GDM1 (cell line): Measurements from ENCODE around the gene SDF4.

Experiments
- DNase-seq: peaks from one replicate; lab custom pipeline; 2025; lab: John Stamatoyannopoulos, UW

Gene SDF4

DNA sequence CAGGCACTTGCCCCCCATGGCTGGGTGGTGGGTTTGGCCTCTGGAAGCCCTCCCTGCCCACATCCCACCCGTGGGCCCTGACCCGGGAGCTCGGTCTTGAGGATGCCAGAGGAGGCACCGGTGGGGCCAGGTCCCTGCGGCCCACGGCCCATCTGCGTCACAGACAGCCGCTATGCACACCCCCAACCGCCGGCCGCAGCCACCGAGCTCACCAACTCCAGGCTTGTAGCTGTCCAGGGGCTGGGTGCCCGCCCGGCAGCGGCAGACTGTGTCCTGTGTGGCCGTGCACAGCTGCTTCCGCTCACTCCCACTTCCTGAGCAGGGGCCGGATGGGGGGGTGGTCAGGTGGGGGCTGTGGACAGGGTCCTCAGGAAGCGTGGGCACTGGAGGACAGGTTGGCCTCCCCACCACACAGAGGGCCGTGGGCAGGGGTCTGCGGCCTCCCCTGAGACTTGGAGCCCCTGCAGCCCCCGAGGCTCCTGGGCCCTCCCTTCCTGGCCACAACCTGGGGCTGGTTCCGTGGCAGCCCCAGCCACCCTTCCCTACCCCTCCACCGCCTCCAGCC lies 18.9 kb downstream of the SDF4 start:
- no peak for DNase-seq

GRCh38 chr1:1211541-1212441 lies 20.0 kb downstream of the SDF4 start:
- DNase-seq, result no peak

DNA sequence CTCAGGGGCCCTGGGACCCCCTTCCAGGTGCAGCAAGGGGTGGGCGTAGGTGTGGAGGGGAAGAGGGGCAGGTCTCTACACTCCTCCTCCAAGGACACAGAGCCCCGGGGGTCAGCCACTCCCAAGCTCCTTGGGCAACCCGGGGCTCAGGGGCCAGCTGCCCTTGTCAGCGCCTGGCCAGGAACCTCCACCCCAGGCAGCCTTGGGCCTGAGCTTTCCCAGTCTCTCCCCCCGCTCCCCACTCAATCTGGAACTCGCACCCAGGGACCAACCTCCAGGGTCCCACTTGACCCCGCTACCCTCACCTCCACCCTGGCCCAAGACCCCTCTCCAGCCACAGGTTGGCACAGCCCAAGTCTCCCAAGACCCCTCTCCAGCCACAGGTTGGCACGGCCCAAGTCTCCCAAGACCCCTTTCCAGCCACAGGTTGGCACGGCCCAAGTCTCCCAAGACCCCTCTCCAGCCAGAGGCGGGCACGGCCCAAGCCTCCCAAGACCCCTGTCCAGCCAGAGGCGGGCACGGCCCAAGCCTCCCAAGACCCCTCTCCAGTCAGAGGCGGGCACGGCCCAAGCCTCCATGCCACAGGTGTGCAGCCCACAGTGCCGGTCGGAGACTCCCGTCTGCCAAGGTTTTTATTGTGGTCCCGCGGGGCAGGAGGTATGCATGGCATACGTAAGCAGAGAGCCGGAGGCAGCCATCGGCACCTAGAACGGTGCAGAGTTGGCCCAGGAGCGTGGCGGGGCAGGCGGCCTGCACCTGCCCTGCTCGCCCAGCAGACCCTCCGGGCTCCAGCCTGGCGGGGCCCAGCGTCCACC lies 20.9 kb downstream of the SDF4 start:
- DNase-seq, result no peak

- peak; percentile 25 for DNase-seq
These were observed 22.9 kb downstream of the SDF4 start for GRCh38 chr1:1208713-1209433.

GRCh38 chr1:1207571-1207892 lies 24.3 kb downstream of the SDF4 start:
- no peak for DNase-seq

- DNase-seq, result no peak
These were observed 24.8 kb downstream of the SDF4 start for GRCh38 chr1:1206966-1207531.

GRCh38 chr1:1206376-1206965 lies 25.3 kb downstream of the SDF4 start, which contains the start of gene TNFRSF18:
Gene TNFRSF18 (minus strand): TSS chr1:1206592. CDS start chr1:1206571, 21 bp downstream.
- DNase-seq, result no peak

DNA sequence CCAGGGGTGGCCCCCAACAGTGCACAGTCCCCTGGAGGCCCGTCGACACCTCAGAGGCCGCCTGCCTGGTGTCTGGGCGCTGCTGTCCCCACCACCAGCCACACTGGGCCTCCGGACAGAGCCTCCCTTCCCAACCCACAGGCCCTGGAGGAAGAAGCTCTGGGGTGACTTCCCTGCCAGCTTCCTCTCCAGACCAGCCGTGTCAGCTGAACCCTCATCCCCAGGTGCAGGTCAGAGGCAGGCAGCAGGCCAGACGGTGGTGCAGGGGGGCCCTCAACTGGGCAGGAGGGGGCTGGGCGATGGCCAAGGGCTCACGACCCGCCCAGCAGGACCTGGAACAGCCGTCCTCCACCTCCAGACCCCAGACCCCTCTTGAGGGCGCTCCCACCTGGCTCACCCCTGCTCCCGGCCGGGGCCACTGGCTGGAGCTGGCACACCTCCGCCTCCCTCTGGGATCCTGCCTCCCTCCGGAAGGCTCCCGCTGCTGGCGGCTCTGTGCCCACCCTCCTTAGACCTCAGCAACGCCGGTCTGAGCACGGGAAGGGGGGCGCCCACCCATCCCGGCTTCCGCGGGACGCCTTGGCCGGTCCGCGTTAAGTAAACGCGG lies 25.9 kb downstream of the SDF4 start:
- DNase-seq, result no peak

- no peak for DNase-seq
These were observed 26.6 kb downstream of the SDF4 start for GRCh38 chr1:1204998-1205768.

DNA sequence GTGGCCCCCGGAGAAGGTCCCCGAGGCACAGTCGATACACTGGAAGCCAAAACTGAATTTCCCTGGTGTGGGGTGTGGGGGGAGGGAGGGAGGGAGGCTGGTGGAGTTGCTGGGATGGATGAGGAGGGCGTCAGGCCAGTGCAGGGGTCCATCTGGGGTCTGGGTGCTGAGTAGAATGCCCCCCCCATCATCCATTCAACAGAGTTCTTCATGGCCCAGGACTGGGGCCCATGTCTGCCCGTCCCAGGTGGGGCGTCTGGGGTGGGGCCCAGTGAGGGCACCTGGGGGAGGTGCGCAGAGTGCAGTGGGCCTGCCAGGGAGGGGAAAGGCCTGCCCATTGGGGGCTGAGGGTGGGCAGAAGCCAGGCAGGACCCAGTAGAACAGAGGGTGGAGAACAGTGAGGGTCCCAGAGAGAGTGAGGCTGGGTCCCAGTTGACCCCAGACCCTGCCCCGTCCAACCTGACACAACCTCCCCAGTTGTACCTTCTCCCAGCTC lies 27.3 kb downstream of the SDF4 start:
- no peak for DNase-seq

DNA sequence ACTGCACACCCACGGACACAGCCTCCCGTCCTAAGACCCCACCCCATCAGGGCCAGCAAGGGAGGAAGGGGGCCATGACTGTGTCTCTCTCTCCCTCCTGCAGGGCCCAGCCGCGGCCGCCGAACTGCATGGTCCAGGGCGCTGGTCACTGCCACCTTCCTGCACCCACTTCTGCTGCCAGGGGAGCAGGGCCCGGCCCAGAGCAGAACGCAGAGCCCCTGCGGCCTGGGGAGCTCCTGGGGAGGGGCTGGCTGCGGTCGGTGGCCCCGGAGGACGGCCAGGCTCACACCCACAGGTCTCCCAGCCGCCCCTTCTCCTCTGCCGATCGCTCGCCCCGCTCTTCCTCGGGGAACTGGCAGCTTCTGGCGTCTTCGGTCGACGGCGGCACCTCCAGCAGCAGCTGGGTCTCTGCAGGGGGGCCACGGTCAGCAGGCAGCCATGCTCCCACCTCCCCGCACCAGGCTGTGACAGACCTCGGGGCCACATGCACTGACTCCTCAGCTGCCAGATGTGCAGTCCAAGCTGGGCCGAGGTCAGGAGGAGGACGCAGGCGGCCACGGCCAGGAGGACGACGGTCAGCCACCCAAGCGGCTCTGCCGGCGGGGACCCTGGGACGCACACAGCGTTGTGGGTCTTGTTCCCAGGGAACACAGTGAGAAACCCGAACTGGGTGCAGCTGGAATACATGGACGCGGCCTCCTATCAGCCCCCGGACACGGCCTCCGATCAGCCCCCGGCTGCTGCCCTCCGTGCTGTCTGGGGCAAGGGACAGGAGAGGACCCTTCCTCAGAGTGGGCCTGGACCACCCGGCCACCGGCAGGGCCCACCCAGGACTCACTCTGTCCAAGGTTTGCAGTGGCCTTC lies 28.0 kb downstream of the SDF4 start:
- no peak for DNase-seq

DNA sequence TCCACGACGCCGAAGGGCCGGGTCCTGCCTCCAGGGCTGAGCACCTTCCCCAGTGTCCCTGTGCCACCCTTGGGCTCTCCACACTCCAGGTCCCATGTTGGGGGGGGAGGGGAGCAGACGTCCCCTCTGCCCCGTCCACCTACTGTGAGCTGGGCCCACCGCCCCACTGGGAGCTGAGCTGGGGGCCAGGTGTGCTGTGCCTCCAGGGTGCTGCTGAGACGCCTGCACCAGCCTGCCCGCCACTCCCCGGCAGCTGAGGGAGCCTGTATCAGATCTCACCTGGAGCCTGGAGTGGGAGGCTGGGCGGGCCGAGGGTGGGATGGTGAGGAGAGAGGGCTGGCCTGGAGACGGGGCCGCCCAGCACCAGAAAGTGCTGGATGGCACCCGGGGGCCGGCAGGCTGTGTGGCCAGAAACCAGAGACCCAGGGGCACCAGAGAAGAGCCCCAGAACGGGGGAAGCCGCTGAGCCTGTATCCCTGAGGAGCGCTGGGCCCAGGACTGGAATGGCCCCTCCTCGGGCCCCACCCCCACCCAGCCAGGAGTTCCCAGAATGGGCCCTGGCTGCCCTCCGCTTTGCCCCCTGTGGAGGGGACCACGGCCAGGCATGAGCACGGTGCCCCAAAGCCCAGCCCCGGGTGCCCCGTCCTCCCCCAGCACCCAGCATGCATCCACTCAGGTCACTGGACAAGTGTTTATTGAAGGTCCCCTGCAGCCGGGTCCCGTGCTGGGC lies 28.8 kb downstream of the SDF4 start:
- DNase-seq, result no peak

- peak; percentile 36 for DNase-seq
These were observed 30.7 kb downstream of the SDF4 start for GRCh38 chr1:1200876-1201810.

DNA sequence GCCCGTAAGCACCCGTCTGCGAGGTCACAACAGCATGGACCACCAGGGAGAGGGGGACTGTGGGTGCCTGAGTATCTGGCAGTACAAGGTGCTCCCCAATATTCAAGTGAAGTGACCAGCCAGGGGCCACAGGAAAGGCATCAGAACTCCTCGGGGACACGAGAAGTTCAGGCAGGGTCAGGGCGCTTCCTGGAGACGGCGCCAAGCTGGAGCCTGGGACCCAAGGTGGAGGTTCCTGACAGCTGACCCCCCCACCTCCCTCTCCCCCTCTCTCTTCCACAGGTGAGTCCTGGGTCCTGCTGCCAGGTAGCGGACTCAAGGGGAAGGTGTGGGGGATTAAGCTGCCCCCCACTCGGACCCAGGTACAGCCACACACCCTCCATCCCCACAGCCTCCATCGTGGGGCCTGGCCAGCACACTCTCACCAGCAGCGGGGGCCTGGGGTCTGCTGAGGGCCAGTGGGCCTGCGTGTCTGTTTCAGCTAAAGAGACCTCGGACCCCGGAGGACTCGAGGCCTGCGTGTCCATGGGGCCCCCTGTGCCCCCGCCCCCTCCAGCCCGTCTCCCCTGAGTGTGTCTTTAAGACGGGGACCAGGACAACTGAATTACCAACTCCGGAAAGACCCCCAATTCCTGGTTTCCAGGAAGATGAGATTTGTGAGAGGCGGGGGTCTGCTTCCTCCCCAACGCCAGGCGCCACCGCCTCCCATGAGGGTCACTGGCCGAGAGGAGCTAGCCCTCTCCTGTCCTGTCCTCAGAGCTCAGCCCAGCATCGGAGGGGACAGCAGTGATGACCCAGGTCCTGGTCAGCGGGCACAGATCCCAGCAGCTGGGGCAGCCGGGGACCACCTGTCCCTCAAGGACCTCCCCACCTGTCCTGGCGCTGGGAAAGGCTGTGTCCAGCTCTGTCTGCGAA lies 31.6 kb downstream of the SDF4 start:
- no peak for DNase-seq

DNA sequence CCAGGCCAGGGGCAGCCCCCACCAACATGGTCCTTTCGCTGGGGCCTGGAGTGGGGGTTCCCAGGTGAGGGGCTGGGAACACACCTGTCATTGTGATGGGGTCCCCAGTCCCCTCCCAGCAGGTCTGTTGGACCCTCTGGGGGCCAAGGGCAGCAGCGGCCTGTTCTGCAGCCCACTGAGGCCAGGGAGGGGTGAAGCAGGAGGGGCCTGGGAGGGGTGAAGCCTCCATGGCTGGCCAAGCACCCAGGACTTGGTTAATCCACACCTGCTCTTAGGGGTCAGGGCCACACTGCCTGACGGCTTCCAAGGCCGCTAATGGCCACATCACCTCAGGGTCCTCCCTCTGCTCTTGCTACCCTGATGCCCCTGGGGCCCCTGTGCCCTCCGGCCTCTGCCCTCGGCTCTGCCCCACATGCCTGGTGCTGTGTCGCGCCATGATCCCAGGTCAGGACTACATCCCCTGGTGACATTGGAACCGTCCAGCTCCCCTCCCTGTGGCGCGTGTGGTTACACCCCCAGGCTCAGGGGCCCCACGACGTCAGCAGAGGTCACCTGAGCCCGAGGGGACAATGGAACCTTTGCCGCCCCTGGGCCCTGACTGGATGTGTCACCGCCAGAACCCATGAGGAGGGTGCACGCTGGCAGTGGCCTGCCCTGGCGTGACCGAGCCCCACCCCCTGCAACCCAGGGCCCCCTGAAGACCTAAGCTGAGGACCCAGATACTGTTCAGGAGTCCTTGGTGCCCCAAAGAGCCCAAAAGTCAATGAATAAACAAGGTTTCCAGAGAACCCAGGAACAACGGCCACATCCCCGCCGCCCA lies 32.5 kb downstream of the SDF4 start:
- DNase-seq, result no peak
